GM12878 (cell line): Measurements from ENCODE around the gene PRKG1. TPM values are rescaled to one million over a fixed set of nuclear protein-coding genes. Genes with fewer than 3 reads are reported as not detected.

Source experiments
- ATAC-seq: fragments of 200-7000 bp; cut with Tn5 transposase; 3 replicates; pipeline ENCODE4 v1.9.1; 2020; ENCODE audit warnings: mild to moderate bottlenecking, moderate library complexity
- BruUV-seq: library from RNA; stranded (reverse); fragments of 400-500 nt; replicated peaks from 2 replicates; lab custom pipeline; 2021; lab: Mats Ljungman, UMichigan
- CTCF ChIA-PET: fragments of 300-600 bp; sonication (Branson Sonifier 250); formaldehyde crosslinking; extraction: SDS; loops from one replicate; lab custom pipeline; 2021; ENCODE audit warnings: inconsistent platforms; lab: Yijun Ruan, JAX
- POLR2A ChIA-PET: fragments of 350-600 bp; formaldehyde crosslinking; extraction: SDS; loops from one replicate; lab custom pipeline; 2021; ENCODE audit warnings: inconsistent platforms; lab: Charles Lee
- RAD21 ChIA-PET: fragments of 300-600 bp; sonication (Branson Sonifier 250); formaldehyde crosslinking; loops from one replicate; lab custom pipeline; 2023; ENCODE audit warnings: antibody characterized with exemption; ENCODE audit not compliant: unreplicated experiment; lab: Charles Lee
- SMC1A ChIA-PET: fragments of 300-600 bp; sonication (Branson Sonifier 250); formaldehyde crosslinking; loops from one replicate; lab custom pipeline; 2023; ENCODE audit not compliant: unreplicated experiment, uncharacterized antibody; lab: Charles Lee
- DNase-seq: peaks from one replicate; pipeline ENCODE4 v3.0.0-alpha.2; 2011; ENCODE audit warnings: low read depth, low spot score
- FAIRE-seq: peaks from 3 replicates; lab custom pipeline; 2011; peaks lifted over from hg19 to GRCh38; lab: Jason Lieb, UNC
- H2AFZ ChIP-seq: 2 replicates; pipeline ENCODE4 v1.6.0; 2011; ENCODE audit warnings: low read depth, low read length, control low read depth; ENCODE audit not compliant: control insufficient read depth
- H3K27ac ChIP-seq: 2 replicates; pipeline ENCODE4 v1.5.1; 2011; ENCODE audit warnings: control low read depth; ENCODE audit not compliant: control insufficient read depth, insufficient read depth
- H3K27me3 ChIP-seq, 2 experiments: replicated peaks in 1 of 2; 2 replicates each; pipeline versions ENCODE4 v1.6.0 to v1.6.1; 2011; ENCODE audit warnings: low read length in 1 of 2; ENCODE audit not compliant: control insufficient read depth in 2 of 2, insufficient read depth in 2 of 2
- H3K36me3 ChIP-seq, 2 experiments: 2 replicates each; pipeline ENCODE4 v1.5.1; 2011; ENCODE audit warnings: low read length in 1 of 2; ENCODE audit not compliant: control insufficient read depth in 2 of 2, insufficient read depth in 2 of 2
- H3K4me1 ChIP-seq: 2 replicates; pipeline ENCODE4 v1.6.1; 2011; ENCODE audit warnings: mild to moderate bottlenecking, low read length, moderate library complexity, mixed read lengths; ENCODE audit not compliant: control insufficient read depth, insufficient read depth
- H3K4me2 ChIP-seq: 2 replicates; pipeline ENCODE4 v1.6.0; 2011; ENCODE audit warnings: control low read depth; ENCODE audit not compliant: control insufficient read depth, insufficient read depth
- H3K4me3 ChIP-seq: fragments of 200-600 bp; sonication (generic); 2 replicates; pipeline ENCODE4 v1.5.1; 2016
- H3K79me2 ChIP-seq: 2 replicates; pipeline ENCODE4 v1.6.0; 2011; ENCODE audit warnings: low read length; ENCODE audit not compliant: control insufficient read depth, insufficient read depth
- H3K9ac ChIP-seq: 2 replicates; pipeline ENCODE4 v1.8.0; 2011; ENCODE audit warnings: low read length, control low read depth, mixed read lengths; ENCODE audit not compliant: control insufficient read depth, insufficient read depth
- H3K9me3 ChIP-seq: replicated peaks from 3 replicates; pipeline ENCODE4 v1.5.1; 2011; ENCODE audit warnings: mild to moderate bottlenecking, low read length; ENCODE audit not compliant: control insufficient read depth, insufficient read depth
- H4K20me1 ChIP-seq: 2 replicates; pipeline ENCODE4 v1.6.0; 2011; ENCODE audit not compliant: control insufficient read depth, insufficient read depth
- BRCA1 ChIP-seq: IDR thresholded peaks from 2 replicates; pipeline ENCODE4 v1.6.1; 2011; ENCODE audit warnings: low read depth, low read length, improper control_type of control experiment
- CEBPB ChIP-seq, 2 experiments: fragments of 150-350 bp in 1 of 2; IDR thresholded peaks; 2 replicates each; pipeline ENCODE4 v1.6.1; 2012 to 2014; ENCODE audit warnings: low read depth in 2 of 2, low read length in 2 of 2, borderline replicate concordance in 1 of 2, inconsistent platforms in 1 of 2
- FOXM1 ChIP-seq: IDR thresholded peaks from 2 replicates; pipeline ENCODE4 v1.6.1; 2012; ENCODE audit warnings: low read depth, mild to moderate bottlenecking, inconsistent platforms, low read length, moderate library complexity
- MAX ChIP-seq: IDR thresholded peaks from 2 replicates; pipeline ENCODE4 v1.6.1; 2012; ENCODE audit warnings: low read depth, low read length, improper control_type of control experiment
- PAX5 ChIP-seq: IDR thresholded peaks from 2 replicates; pipeline ENCODE4 v1.6.1; 2011; ENCODE audit warnings: low read depth, low read length, borderline replicate concordance
- PAX8 ChIP-seq: fragments of 450-650 bp; IDR thresholded peaks from 2 replicates; pipeline ENCODE4 v1.6.1; 2017; ENCODE audit warnings: mild to moderate bottlenecking, moderate library complexity
- PML ChIP-seq: IDR thresholded peaks from 2 replicates; pipeline ENCODE4 v1.6.1; 2012; ENCODE audit warnings: low read length, inconsistent platforms
- RAD21 ChIP-seq: IDR thresholded peaks from 2 replicates; pipeline ENCODE4 v1.6.1; 2011; ENCODE audit warnings: mild to moderate bottlenecking, low read depth, low read length, moderate library complexity; ENCODE audit not compliant: insufficient read depth
- SMAD5 ChIP-seq: IDR thresholded peaks from 2 replicates; pipeline ENCODE4 v1.6.1; 2016; ENCODE audit warnings: antibody characterized with exemption, low read depth
- SP1 ChIP-seq: IDR thresholded peaks from one replicate; pipeline ENCODE4 v1.6.1; 2011; ENCODE audit warnings: low read depth, low read length
- SREBF2 ChIP-seq: IDR thresholded peaks from 2 replicates; pipeline ENCODE4 v1.6.1; 2012; ENCODE audit warnings: mild to moderate bottlenecking, low read length
- TCF12 ChIP-seq: IDR thresholded peaks from 2 replicates; pipeline ENCODE4 v1.6.1; 2011; ENCODE audit warnings: low read depth, mild to moderate bottlenecking, low read length
- ZBED1 ChIP-seq: IDR thresholded peaks from 2 replicates; pipeline ENCODE4 v1.6.1; 2016; ENCODE audit warnings: borderline replicate concordance
- ZNF217 ChIP-seq: fragments of 450-650 bp; IDR thresholded peaks from 2 replicates; pipeline ENCODE4 v1.6.1; 2017; ENCODE audit warnings: antibody characterized with exemption, mild to moderate bottlenecking
- WGBS: methylation state at CpG from one replicate; pipeline ENCODE4 v1.1.6; 2016; ENCODE audit warnings: low lambda C conversion rate; ENCODE audit not compliant: insufficient replicate concordance, insufficient coverage; ENCODE audit errors: missing lambda C conversion rate; 5-methylcytosine and 5-hydroxymethylcytosine counted together
- in situ Hi-C: fragments of 300-500 bp; cut with MboI; formaldehyde crosslinking; loops from 9 replicates; pipeline ENCODE4 v1.14.3; 2018; ENCODE audit warnings: mixed read lengths
- intact Hi-C: fragments of 100-400 bp; cut with micrococcal nuclease; formaldehyde crosslinking; loops from one replicate; pipeline ENCODE4 v1.14.2; 2022; ENCODE audit not compliant: unreplicated experiment
- polyA plus RNA-seq, 11 experiments: library from polyadenylated mRNA; depleted of rRNA in 4 of 11; unstranded in 6 of 11; stranded (reverse) in 5 of 11; fragments of >200 nt; fragmentation: Nextera tagmentation in 4 of 11; fragmentation: Illumina TruSeq in 1 of 11; extraction: Ambion mirVana in 4 of 11; extraction: Trizol in 1 of 11; gene quantifications; 1 replicate in 1 of 11; 2 replicates in 10 of 11; pipeline versions ENCODE4 v1.2.1 to v1.2.3, GENCODE V29; 2011 to 2016; ENCODE audit warnings: inconsistent platforms in 2 of 11, missing spikeins in 2 of 11, low read depth in 1 of 11
- total RNA-seq, 4 experiments: library from RNA; depleted of rRNA in 3 of 4; stranded (reverse); fragments of >200 nt in 3 of 4; fragmentation: Illumina TruSeq in 1 of 4; extraction: Trizol in 1 of 4; gene quantifications; 2 replicates each; pipeline versions ENCODE4 v1.2.1 to v1.2.3, GENCODE V29; 2013 to 2021

PRKG1 gene
- total and polyA plus RNA-seq, 10 of the 15 experiments (the other 5 are each of a cell fraction or from before 2014, with no cell fraction given), result 0.04 to 0.05 TPM; not detected in 8

DNA sequence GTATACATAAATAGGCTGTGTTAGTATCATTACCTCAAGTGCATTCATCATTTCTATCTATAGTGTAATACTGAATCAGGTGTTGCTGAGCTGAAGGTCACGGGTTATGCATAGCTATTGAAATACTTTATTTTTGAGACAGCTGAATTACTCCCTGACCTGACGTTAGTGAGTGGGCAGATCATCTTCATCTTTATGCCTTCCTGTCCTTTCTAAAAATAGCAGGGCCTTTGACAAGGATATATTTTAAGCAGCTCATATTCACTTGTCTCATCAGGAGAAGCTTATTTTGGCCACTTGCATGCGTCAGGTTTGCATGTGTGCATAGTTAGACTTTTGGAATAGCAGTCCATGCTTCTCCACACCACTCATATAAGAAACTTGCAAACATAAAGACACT lies 1176.2 kb downstream of the PRKG1 start:
- Histone ChIP-seq H3K79me2 (no peaks in the 10 kb centered on the region), H3K4me3 (no peak overlapping the region), H3K27ac (no peak overlapping the region), H3K36me3 (no peaks in the 10 kb centered on the region), H3K9me3 (no peaks in the 10 kb centered on the region), H3K27me3 (no peaks in the 10 kb centered on the region), H3K9ac (no peak overlapping the region), H3K4me2 (no peak overlapping the region), H2AFZ (no peak overlapping the region), H3K4me1 (no peaks in the 10 kb centered on the region), H4K20me1 (no peaks in the 10 kb centered on the region)
- intact Hi-C loops (no loop called here), in situ Hi-C loops (no loop called here)
- BruUV-seq, result no TSS peak
- TF ChIP-seq ZBED1 (no peak), SMAD5 (no peak), ZNF217 (no peak), RAD21 (no peak), PML (no peak), PAX8 (no peak), BRCA1 (no peak), SP1 (no peak), TCF12 (no peak), MAX (no peak), FOXM1 (no peak), SREBF2 (no peak), CEBPB (IDR thresholded peaks at IDR 0.05; ENCODE audit: borderline replicate concordance in 1 of 2, low read depth in 2 of 2, low read length in 2 of 2) (no peak), PAX5 (no peak)
- DNase-seq (no peak), ATAC-seq (no peak), FAIRE-seq (no peak)
- CTCF ChIA-PET, result no interaction called here
- 20% methylated on average over 3 of the region's 3 CpGs for WGBS
- POLR2A ChIA-PET, result no interaction called here
- RAD21 ChIA-PET, result no interaction called here
- SMC1A ChIA-PET, result interaction anchor here (1.6 kb wide), 1 partner anchor 15 kb away, joined by 4 read pairs; no protein-coding TSS in a partner anchor
